Chondrocyte (in vitro differentiated cells): ENCODE data around the gene SMARCD1. TPM values are rescaled to one million over a fixed set of nuclear protein-coding genes. Genes with fewer than 3 reads are reported as not detected.

ENCODE experiments used
- DNase-seq: peaks from one replicate; pipeline ENCODE4 v3.0.0; 2021; ENCODE audit warnings: mixed read lengths, low spot score
- H3K27ac Mint-ChIP-seq: one replicate; pipeline ENCODE4 v1.8.0; 2021; ENCODE audit warnings: mild to moderate bottlenecking, moderate library complexity, mixed read lengths; ENCODE audit not compliant: unreplicated experiment
- H3K27me3 Mint-ChIP-seq: 2 replicates; pipeline ENCODE4 v1.8.0; 2021; ENCODE audit warnings: low read depth, mixed read lengths
- H3K36me3 Mint-ChIP-seq: 2 replicates; pipeline ENCODE4 v1.8.0; 2021; ENCODE audit warnings: low read depth, mixed read lengths
- H3K4me1 Mint-ChIP-seq: 2 replicates; pipeline ENCODE4 v1.8.0; 2021; ENCODE audit warnings: low read depth, mild to moderate bottlenecking, mixed read lengths
- H3K4me3 Mint-ChIP-seq: one replicate; pipeline ENCODE4 v1.8.0; 2021; ENCODE audit warnings: mild to moderate bottlenecking, moderate library complexity, mixed read lengths; ENCODE audit not compliant: unreplicated experiment
- H3K9me3 Mint-ChIP-seq: 2 replicates; pipeline ENCODE4 v1.8.0; 2021; ENCODE audit warnings: low read depth, mixed read lengths
- CTCF ChIP-seq: fragments of 200-600 bp; sonication (generic); IDR thresholded peaks from 2 replicates; pipeline ENCODE4 v1.5.0; 2021; ENCODE audit warnings: antibody characterized with exemption, mild to moderate bottlenecking, moderate library complexity
- total RNA-seq: library from RNA; stranded (reverse); gene quantifications from 3 replicates; pipeline ENCODE4 v1.2.1, GENCODE V29; 2021

SMARCD1 gene
- total RNA-seq, 1 donor from 2014 or later: 55.7 TPM

GRCh38 chr12:50117057-50117622, 32.0 kb downstream of the SMARCD1 start:
- no peak for TF ChIP-seq CTCF
- Mint-ChIP-seq H3K9me3 (no peaks in the 10 kb centered on the region), H3K4me1 (peaks cover 19% of the 10 kb centered on the region), H3K36me3 (peaks cover 15% of the 10 kb centered on the region), H3K27ac (peak overlapping the region; percentile 18), H3K27me3 (no peaks in the 10 kb centered on the region), H3K4me3 (no peak overlapping the region)
- DNase-seq: peak; percentile 26

GRCh38 chr12:50119387-50119786, 34.2 kb downstream of the SMARCD1 start:
- H3K4me1 Mint-ChIP-seq: peaks cover 11% of the 10 kb centered on the region
- peaks cover 15% of the 10 kb centered on the region for H3K36me3 Mint-ChIP-seq
- H3K27ac Mint-ChIP-seq: no peak overlapping the region
- no peak overlapping the region for H3K4me3 Mint-ChIP-seq
- no peak for TF ChIP-seq CTCF
- H3K9me3 Mint-ChIP-seq: no peaks in the 10 kb centered on the region
- no peaks in the 10 kb centered on the region for H3K27me3 Mint-ChIP-seq
- DNase-seq: peak; percentile 24

GRCh38 chr12:50120521-50120920, 35.4 kb downstream of the SMARCD1 start:
- peak; percentile 30 for DNase-seq
- Mint-ChIP-seq H3K4me3 (no peak overlapping the region), H3K27ac (no peak overlapping the region), H3K27me3 (no peaks in the 10 kb centered on the region), H3K4me1 (peaks cover 14% of the 10 kb centered on the region), H3K9me3 (no peaks in the 10 kb centered on the region), H3K36me3 (peaks cover 13% of the 10 kb centered on the region)
- no peak for TF ChIP-seq CTCF

- DNase-seq: no peak
- no peak for TF ChIP-seq CTCF
- Mint-ChIP-seq H3K27me3 (no peaks in the 10 kb centered on the region), H3K4me1 (peaks cover 14% of the 10 kb centered on the region), H3K27ac (no peak overlapping the region), H3K9me3 (no peaks in the 10 kb centered on the region), H3K4me3 (no peak overlapping the region), H3K36me3 (peaks cover 10% of the 10 kb centered on the region)
These were observed 35.8 kb downstream of the SMARCD1 start for GRCh38 chr12:50120953-50121352.

- no peak for DNase-seq
- no peak overlapping the region for H3K27ac Mint-ChIP-seq
- TF ChIP-seq CTCF: no peak
- H3K4me1 Mint-ChIP-seq: peaks cover 15% of the 10 kb centered on the region
- H3K9me3 Mint-ChIP-seq: no peaks in the 10 kb centered on the region
- peaks cover 10% of the 10 kb centered on the region for H3K36me3 Mint-ChIP-seq
- no peak overlapping the region for H3K4me3 Mint-ChIP-seq
- H3K27me3 Mint-ChIP-seq: no peaks in the 10 kb centered on the region
These were observed 36.5 kb downstream of the SMARCD1 start for GRCh38 chr12:50121641-50122040.
